ENCODE results near the gene P3H3. TPM values are rescaled to one million over a fixed set of nuclear protein-coding genes. Genes with fewer than 3 reads are reported as not detected.

Gene P3H3
- total and polyA plus RNA-seq, 9 of the 15 experiments (the other 6 are each of a cell fraction or from before 2014, with no cell fraction given): 0.03 to 15.0 (median 4.8) TPM

DNA sequence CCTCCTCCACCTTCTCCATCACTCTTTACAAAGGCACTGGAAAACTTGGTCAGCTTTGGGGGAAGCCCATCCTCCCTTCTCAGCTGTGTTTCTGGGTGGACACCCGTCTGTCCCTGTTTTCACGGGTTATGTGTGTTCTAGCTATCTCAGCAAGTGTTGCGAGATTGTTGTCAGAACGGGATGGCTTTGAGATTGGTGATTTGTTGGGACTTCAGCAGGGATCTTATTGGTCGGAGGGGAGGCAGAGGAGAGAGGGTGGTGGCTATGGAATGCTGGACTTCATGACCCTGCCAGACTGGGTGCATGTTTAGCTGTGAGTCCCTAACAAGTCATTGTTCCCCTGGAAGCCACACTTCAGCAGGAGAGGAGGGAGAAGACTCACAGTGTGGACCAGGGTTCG is 25.8 kb downstream of the P3H3 start (continued):
- no peak for TF ChIP-seq BCL6 (CRISPR knock-in tag; IDR thresholded peaks at IDR 0.05)
- no peak for TF ChIP-seq KLF1 (tag; IDR thresholded peaks at IDR 0.05)

DNA sequence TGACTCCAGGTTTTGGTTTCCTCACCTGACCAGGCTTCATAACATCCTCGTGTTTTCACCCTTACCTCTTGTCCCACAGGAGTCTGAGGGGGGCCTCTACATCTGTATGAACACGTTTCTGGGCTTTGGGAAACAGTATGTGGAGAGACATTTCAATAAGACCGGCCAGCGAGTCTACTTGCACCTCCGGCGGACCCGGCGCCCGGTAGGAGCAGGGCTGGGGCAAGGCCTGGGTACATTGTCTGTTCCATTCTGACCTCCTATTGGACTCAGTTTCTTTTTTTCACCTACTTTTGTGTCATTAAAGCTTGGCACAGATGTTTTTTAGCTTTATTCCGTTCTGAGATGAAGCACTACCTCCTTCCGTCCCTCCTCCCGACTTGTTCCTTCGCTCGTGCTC is 27.1 kb downstream of the P3H3 start:
- DNase-seq (ENCODE audit: extremely low read depth in 1 of 4, low spot score in 3 of 4) (no peak), FAIRE-seq (no peak), ATAC-seq (no peak)
- H3K36me3 ChIP-seq (ENCODE audit: control insufficient read depth, insufficient read depth, low read length): peaks cover 64% of the 10 kb centered on the region
- H3K27ac ChIP-seq (ENCODE audit: extremely low read depth, low read depth, low read length): no peak overlapping the region
- no peak for TF ChIP-seq SUPT5H (IDR thresholded peaks at IDR 0.05)
- TF ChIP-seq CEBPG (CRISPR knock-in tag; IDR thresholded peaks at IDR 0.05): no peak
- TF ChIP-seq CEBPG (tag; conservative IDR thresholded peaks at IDR 0.05 in 1 of 2, IDR thresholded peaks at IDR 0.05 in 1 of 2): no peak
- TF ChIP-seq ZBTB1 (CRISPR knock-in tag; IDR thresholded peaks at IDR 0.05; ENCODE audit: borderline replicate concordance, low read depth): no peak
- no peaks in the 10 kb centered on the region; the same call in 1 of the 2 replicates for H4K20me1 ChIP-seq (replicated peaks; ENCODE audit: control insufficient read depth, insufficient read depth, low read length)
- ChIA-PET CTCF (ENCODE audit: low intra/inter-chr PET ratio) (no interaction called here), POLR2A (interaction anchor here (0.6 to 7.4 kb wide), 2 partner anchors 12 to 13 kb away, joined by 3 to 174 read pairs; partner anchors contain the start of genes SPSB2 and TPI1)
- 82% methylated on average over 9 of the region's 14 CpGs for WGBS (ENCODE audit: insufficient coverage, low coverage, missing lambda C conversion rate)
- H2AFZ ChIP-seq (ENCODE audit: low read depth, low read length): no peak overlapping the region
- H3K4me2 ChIP-seq (ENCODE audit: insufficient read depth, low read length): no peak overlapping the region
- intact Hi-C loops (cut with micrococcal nuclease) (no loop called here), in situ Hi-C loops (cut with MboI) (no loop called here)
- H3K4me1 ChIP-seq (replicated peaks in 1 of 2; ENCODE audit: control insufficient read depth in 2 of 2, insufficient read depth in 2 of 2, low read length in 2 of 2): peaks cover 8 to 10% of the 10 kb centered on the region in 2 experiments; a peak in 4 of 5 replicates
- BruUV-seq (replicated peaks): no TSS peak
- H3K4me3 ChIP-seq: no peak overlapping the region
- H3K79me2 ChIP-seq (ENCODE audit: control insufficient read depth, insufficient read depth, low read length): peaks cover 35% of the 10 kb centered on the region
- no peaks in the 10 kb centered on the region for H3K27me3 ChIP-seq (ENCODE audit: control insufficient read depth in 2 of 2, insufficient read depth in 2 of 2, low read length in 2 of 2)
- H3K9me1 ChIP-seq (ENCODE audit: control insufficient read depth, insufficient read depth, low read length): peaks cover 3% of the 10 kb centered on the region
- H3K9ac ChIP-seq (ENCODE audit: insufficient read depth in 1 of 2, low read depth in 2 of 2, low read length in 2 of 2): no peak overlapping the region
- H3K9me3 ChIP-seq (replicated peaks; ENCODE audit: control insufficient read depth, insufficient read depth, low read depth, low read length): no peaks in the 10 kb centered on the region

Data from K562 (cell line).